HFF-Myc (cell line): ENCODE data around the gene MOV10.

ENCODE experiments used
- DNase-seq: peaks from one replicate; pipeline ENCODE4 v3.0.0-alpha.2; 2011; ENCODE audit warnings: low read depth; ENCODE audit errors: extremely low read depth
- H3K4me3 ChIP-seq: replicated peaks from 2 replicates; pipeline ENCODE4 v1.5.1; 2011; ENCODE audit warnings: low read depth, mild to moderate bottlenecking, control low read depth, low read length
- CTCF ChIP-seq: IDR thresholded peaks from 2 replicates; pipeline ENCODE4 v1.5.1; 2012; ENCODE audit warnings: mild to moderate bottlenecking, low read depth, low read length, control low read depth; ENCODE audit errors: missing control alignments

Gene MOV10

GRCh38 chr1:112674440-112674985, at the start of gene MOV10:
MOV10 (plus strand) TSS chr1:112674659; CDS start chr1:112674913, 254 bp downstream.
- TF ChIP-seq CTCF = no peak
- H3K4me3 ChIP-seq = peak within 1 kb of the TSS; percentile 71
- DNase-seq = no peak

- no peak for DNase-seq
- no peak for TF ChIP-seq CTCF
- no peak overlapping the region for H3K4me3 ChIP-seq
These were observed 48.8 kb upstream of the MOV10 start for GRCh38 chr1:112625696-112626095.

- no peak for DNase-seq
- TF ChIP-seq CTCF = no peak
- no peak overlapping the region for H3K4me3 ChIP-seq
These were observed 48.3 kb upstream of the MOV10 start for GRCh38 chr1:112626193-112626592.

- TF ChIP-seq CTCF = no peak
- no peak overlapping the region for H3K4me3 ChIP-seq
- DNase-seq = no peak
These were observed 47.6 kb upstream of the MOV10 start for GRCh38 chr1:112626887-112627286.

- no peak for TF ChIP-seq CTCF
- H3K4me3 ChIP-seq = no peak overlapping the region
- no peak for DNase-seq
These were observed 45.9 kb upstream of the MOV10 start for GRCh38 chr1:112628516-112628915.

- TF ChIP-seq CTCF = no peak
- H3K4me3 ChIP-seq = no peak overlapping the region
- no peak for DNase-seq
These were observed 45.2 kb upstream of the MOV10 start for GRCh38 chr1:112629256-112629655.

GRCh38 chr1:112633628-112634027, 40.8 kb upstream of the MOV10 start:
- no peak overlapping the region for H3K4me3 ChIP-seq
- TF ChIP-seq CTCF = no peak
- DNase-seq = no peak
